Endothelial cell of umbilical vein (primary cell): ENCODE results near the gene BMP8A. TPM values are rescaled to one million over a fixed set of nuclear protein-coding genes. Genes with fewer than 3 reads are reported as not detected.

Experiments used
- BruUV-seq: library from RNA; stranded (reverse); fragments of 400-500 nt; replicated peaks from 2 replicates; lab custom pipeline; 2021; lab: Mats Ljungman, UMichigan
- CTCF ChIA-PET: fragments of 300-600, 350-600 bp; sonication (Branson Sonifier 250); formaldehyde crosslinking; loops from one replicate; lab custom pipeline; 2021; ENCODE audit warnings: antibody characterized with exemption, inconsistent platforms; lab: Charles Lee
- POLR2A ChIA-PET: fragments of 300-600, 350-600 bp; sonication (Branson Sonifier 250); formaldehyde crosslinking; loops from one replicate; lab custom pipeline; 2021; ENCODE audit warnings: antibody characterized with exemption, inconsistent platforms; lab: Charles Lee
- DNase-seq: peaks from one replicate; pipeline ENCODE4 v3.0.0-alpha.2; 2011; ENCODE audit warnings: low read depth, low spot score
- FAIRE-seq: peaks from 2 replicates; lab custom pipeline; 2011; peaks lifted over from hg19 to GRCh38; lab: Jason Lieb, UNC
- H2AFZ ChIP-seq: 2 replicates; pipeline ENCODE4 v1.6.0; 2012; ENCODE audit warnings: low read depth, low read length, control low read depth, inconsistent platforms
- H3K27ac ChIP-seq: 2 replicates; pipeline ENCODE4 v1.5.1; 2011; ENCODE audit warnings: low read depth, mild to moderate bottlenecking, control low read depth, low read length, moderate library complexity; ENCODE audit not compliant: insufficient read depth
- H3K27me3 ChIP-seq, 2 experiments: 2 replicates each; pipeline versions ENCODE4 v1.6.0 to v1.6.1; 2011; ENCODE audit warnings: low read length in 2 of 2, mixed read lengths in 1 of 2; ENCODE audit not compliant: control insufficient read depth in 2 of 2, insufficient read depth in 2 of 2
- H3K36me3 ChIP-seq, 2 experiments: 2 replicates in 1 of 2; 3 replicates in 1 of 2; pipeline ENCODE4 v1.5.1; 2011; ENCODE audit warnings: low read length in 2 of 2, mild to moderate bottlenecking in 1 of 2, moderate library complexity in 1 of 2; ENCODE audit not compliant: control insufficient read depth in 2 of 2, insufficient read depth in 2 of 2; ENCODE audit errors: extremely low read depth in 1 of 2
- H3K4me1 ChIP-seq: 3 replicates; pipeline ENCODE4 v1.5.1; 2011; ENCODE audit warnings: mild to moderate bottlenecking, low read length; ENCODE audit not compliant: control insufficient read depth, insufficient read depth; ENCODE audit errors: extremely low read depth
- H3K4me2 ChIP-seq: 2 replicates; pipeline ENCODE4 v1.6.1; 2011; ENCODE audit warnings: low read length, control low read depth, mixed read lengths; ENCODE audit not compliant: insufficient read depth
- H3K4me3 ChIP-seq, 3 experiments: fragments of 200-600 bp in 1 of 3; sonication (generic), shearing (Covaris generic) in 1 of 3; replicated peaks in 1 of 3; 2 replicates each; pipeline ENCODE4 v1.5.1; 2011 to 2016; ENCODE audit warnings: control low read depth in 3 of 3, low read length in 3 of 3, mild to moderate bottlenecking in 2 of 3, inconsistent platforms in 1 of 3, low read depth in 1 of 3, moderate library complexity in 1 of 3; ENCODE audit not compliant: insufficient read depth in 1 of 3
- H3K79me2 ChIP-seq: 2 replicates; pipeline ENCODE4 v1.6.0; 2012; ENCODE audit warnings: low read length, inconsistent platforms; ENCODE audit not compliant: control insufficient read depth, insufficient read depth
- H3K9ac ChIP-seq: replicated peaks from 2 replicates; pipeline ENCODE3; 2011; ENCODE audit warnings: low read length, control low read depth; ENCODE audit not compliant: insufficient read depth; ENCODE audit errors: extremely low read depth
- H3K9me1 ChIP-seq: replicated peaks from 3 replicates; pipeline ENCODE4 v1.6.0; 2011; ENCODE audit warnings: mild to moderate bottlenecking, low read length; ENCODE audit not compliant: control insufficient read depth, insufficient read depth; ENCODE audit errors: extremely low read depth
- H3K9me3 ChIP-seq: replicated peaks from 2 replicates; pipeline ENCODE4 v1.5.1; 2012; ENCODE audit warnings: low read length, inconsistent platforms; ENCODE audit not compliant: control insufficient read depth, insufficient read depth
- H4K20me1 ChIP-seq: replicated peaks from 2 replicates; pipeline ENCODE3; 2011; ENCODE audit warnings: mild to moderate bottlenecking, low read length; ENCODE audit not compliant: control insufficient read depth, insufficient read depth; ENCODE audit errors: extremely low read depth
- EZH2 ChIP-seq: IDR thresholded peaks from 2 replicates; pipeline ENCODE4 v1.6.1; 2012; ENCODE audit warnings: borderline replicate concordance, low read depth, mild to moderate bottlenecking, moderate library complexity, low read length, inconsistent platforms; ENCODE audit not compliant: severe bottlenecking
- GATA2 ChIP-seq: IDR thresholded peaks from 2 replicates; pipeline ENCODE4 v1.7.0; 2011; ENCODE audit warnings: low read depth, mild to moderate bottlenecking, moderate library complexity, mixed read lengths, low read length; ENCODE audit not compliant: insufficient read length, insufficient read depth
- JUN ChIP-seq: IDR thresholded peaks from 2 replicates; pipeline ENCODE4 v1.6.1; 2011; ENCODE audit warnings: borderline replicate concordance, low read depth; ENCODE audit not compliant: insufficient read length, insufficient read depth
- POLR2AphosphoS5 ChIP-seq: IDR thresholded peaks from 2 replicates; pipeline ENCODE4 v1.6.1; 2012; ENCODE audit warnings: low read depth, mild to moderate bottlenecking, control low read depth, low read length, moderate library complexity; ENCODE audit not compliant: insufficient read depth
- dilution Hi-C: fragments of 300-500 bp; cut with MboI; formaldehyde crosslinking; loops from one replicate; pipeline ENCODE4 v1.15.0; 2019; ENCODE audit warnings: low sequenced_read_pairs; ENCODE audit not compliant: extremely low pct_ligation_motif_present
- intact Hi-C: fragments of 100-400 bp; cut with micrococcal nuclease; formaldehyde crosslinking; loops from one replicate; pipeline ENCODE4 v1.10.0; 2022
- polyA plus RNA-seq, 4 experiments: library from polyadenylated mRNA; depleted of rRNA in 3 of 4; stranded (reverse) in 3 of 4; unstranded in 1 of 4; fragments of >200 nt; gene quantifications; 2 replicates each; pipeline versions ENCODE4 v1.2.1 to v1.2.3, GENCODE V29; 2011 to 2012; ENCODE audit warnings: missing spikeins in 1 of 4
- total RNA-seq: library from RNA; stranded (reverse); gene quantifications from 2 replicates; pipeline ENCODE4 v1.2.3, GENCODE V29; 2021
- TF ChIP-seq, protein P1 (sequence below), 2 donors: IDR thresholded peaks; 1 replicate in 1 of 2; 2 replicates in 1 of 2; pipeline ENCODE4 v1.5.1; 2011; ENCODE audit warnings: low read length in 2 of 2, mild to moderate bottlenecking in 2 of 2, moderate library complexity in 2 of 2, control low read depth in 1 of 2, inconsistent platforms in 1 of 2, low read depth in 1 of 2; ENCODE audit not compliant: insufficient read depth in 1 of 2; ENCODE audit errors: extremely low read depth in 1 of 2
- TF ChIP-seq, protein P2 (sequence below): IDR thresholded peaks from 2 replicates; pipeline ENCODE4 v1.6.1; 2011; ENCODE audit not compliant: insufficient read depth, insufficient read length

Gene BMP8A
- total and polyA plus RNA-seq, 2 donors (not counting 3 experiments of a cell fraction or from before 2014, with no cell fraction given): 0.25 to 0.44 TPM

DNA sequence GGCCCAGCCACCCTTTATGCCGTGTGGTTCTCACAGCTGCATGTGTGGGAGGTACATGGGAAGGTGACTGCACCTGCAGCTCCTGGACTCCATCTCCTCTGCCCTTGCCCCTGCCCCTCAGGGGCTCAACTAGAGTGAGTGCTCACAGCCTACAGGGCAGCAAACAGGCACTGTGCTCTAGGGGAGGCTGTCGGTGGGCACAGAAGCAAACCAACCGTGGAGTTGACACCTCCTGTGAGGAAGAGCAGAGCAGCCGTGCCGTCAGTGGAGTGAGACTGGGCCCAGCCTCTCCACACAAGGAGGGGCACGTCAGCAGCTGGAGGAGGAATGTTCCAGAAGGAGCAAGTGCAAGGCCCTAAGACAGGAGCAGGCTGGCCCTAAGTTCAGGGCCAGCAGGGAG is 32.7 kb downstream of the BMP8A start:
- H3K9me3 ChIP-seq: no peaks in the 10 kb centered on the region
- intact Hi-C loops: no loop called here
- dilution Hi-C loops: no loop called here
- H4K20me1 ChIP-seq: no peaks in the 10 kb centered on the region
- no peaks in the 10 kb centered on the region for H3K27me3 ChIP-seq
- H3K4me2 ChIP-seq: no peak overlapping the region
- no peak overlapping the region for H3K27ac ChIP-seq
- no peaks in the 10 kb centered on the region for H3K9me1 ChIP-seq
- DNase-seq (no peak), FAIRE-seq (no peak)
- no TSS peak for BruUV-seq
- no peaks in the 10 kb centered on the region for H3K36me3 ChIP-seq
- no peak overlapping the region for H2AFZ ChIP-seq
- no peak for TF ChIP-seq EZH2
- TF ChIP-seq POLR2AphosphoS5: no peak
- TF ChIP-seq, protein P1, sequence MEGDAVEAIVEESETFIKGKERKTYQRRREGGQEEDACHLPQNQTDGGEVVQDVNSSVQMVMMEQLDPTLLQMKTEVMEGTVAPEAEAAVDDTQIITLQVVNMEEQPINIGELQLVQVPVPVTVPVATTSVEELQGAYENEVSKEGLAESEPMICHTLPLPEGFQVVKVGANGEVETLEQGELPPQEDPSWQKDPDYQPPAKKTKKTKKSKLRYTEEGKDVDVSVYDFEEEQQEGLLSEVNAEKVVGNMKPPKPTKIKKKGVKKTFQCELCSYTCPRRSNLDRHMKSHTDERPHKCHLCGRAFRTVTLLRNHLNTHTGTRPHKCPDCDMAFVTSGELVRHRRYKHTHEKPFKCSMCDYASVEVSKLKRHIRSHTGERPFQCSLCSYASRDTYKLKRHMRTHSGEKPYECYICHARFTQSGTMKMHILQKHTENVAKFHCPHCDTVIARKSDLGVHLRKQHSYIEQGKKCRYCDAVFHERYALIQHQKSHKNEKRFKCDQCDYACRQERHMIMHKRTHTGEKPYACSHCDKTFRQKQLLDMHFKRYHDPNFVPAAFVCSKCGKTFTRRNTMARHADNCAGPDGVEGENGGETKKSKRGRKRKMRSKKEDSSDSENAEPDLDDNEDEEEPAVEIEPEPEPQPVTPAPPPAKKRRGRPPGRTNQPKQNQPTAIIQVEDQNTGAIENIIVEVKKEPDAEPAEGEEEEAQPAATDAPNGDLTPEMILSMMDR (IDR thresholded peaks at IDR 0.05; ENCODE audit: extremely low read depth in 1 of 2, insufficient read depth in 1 of 2, low read depth in 1 of 2, low read length in 2 of 2): no peak
- TF ChIP-seq GATA2: no peak
- TF ChIP-seq, protein P2, sequence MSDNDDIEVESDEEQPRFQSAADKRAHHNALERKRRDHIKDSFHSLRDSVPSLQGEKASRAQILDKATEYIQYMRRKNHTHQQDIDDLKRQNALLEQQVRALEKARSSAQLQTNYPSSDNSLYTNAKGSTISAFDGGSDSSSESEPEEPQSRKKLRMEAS: no peak
- no peak for TF ChIP-seq JUN
- no peak overlapping the region for H3K9ac ChIP-seq
- H3K4me1 ChIP-seq: no peaks in the 10 kb centered on the region
- H3K79me2 ChIP-seq: no peaks in the 10 kb centered on the region
- ChIA-PET CTCF (interaction anchor here (0.9 to 1.0 kb wide), 2 partner anchors 15 to 16 kb away, joined by 3 to 4 read pairs; no protein-coding TSS in a partner anchor), POLR2A (no interaction called here)
- H3K4me3 ChIP-seq: no peak overlapping the region
